Fibroblast of villous mesenchyme (primary cell): Measurements from ENCODE around the gene CHAT. TPM values are rescaled to one million over a fixed set of nuclear protein-coding genes. Genes with fewer than 3 reads are reported as not detected.

Experiments
- DNase-seq: peaks from one replicate; pipeline ENCODE4 v3.0.0-alpha.2; 2010; ENCODE audit warnings: low read depth
- H3K4me3 ChIP-seq: 2 replicates; pipeline ENCODE4 v1.5.1; 2011; ENCODE audit warnings: low read depth, mild to moderate bottlenecking, low read length
- total RNA-seq: library from RNA; depleted of rRNA; stranded (reverse); fragments of >200 nt; gene quantifications from 2 replicates; pipeline ENCODE4 v1.2.3, GENCODE V29; 2012
- TF ChIP-seq, protein P1 (sequence below): IDR thresholded peaks from 2 replicates; pipeline ENCODE4 v1.5.1; 2012; ENCODE audit warnings: low read depth, mild to moderate bottlenecking, low read length; ENCODE audit not compliant: insufficient read depth

Gene CHAT
- total RNA-seq, 1 donor = not detected

GRCh38 chr10:49691588-49691987 is 77.8 kb downstream of the CHAT start:
- TF ChIP-seq, protein P1, sequence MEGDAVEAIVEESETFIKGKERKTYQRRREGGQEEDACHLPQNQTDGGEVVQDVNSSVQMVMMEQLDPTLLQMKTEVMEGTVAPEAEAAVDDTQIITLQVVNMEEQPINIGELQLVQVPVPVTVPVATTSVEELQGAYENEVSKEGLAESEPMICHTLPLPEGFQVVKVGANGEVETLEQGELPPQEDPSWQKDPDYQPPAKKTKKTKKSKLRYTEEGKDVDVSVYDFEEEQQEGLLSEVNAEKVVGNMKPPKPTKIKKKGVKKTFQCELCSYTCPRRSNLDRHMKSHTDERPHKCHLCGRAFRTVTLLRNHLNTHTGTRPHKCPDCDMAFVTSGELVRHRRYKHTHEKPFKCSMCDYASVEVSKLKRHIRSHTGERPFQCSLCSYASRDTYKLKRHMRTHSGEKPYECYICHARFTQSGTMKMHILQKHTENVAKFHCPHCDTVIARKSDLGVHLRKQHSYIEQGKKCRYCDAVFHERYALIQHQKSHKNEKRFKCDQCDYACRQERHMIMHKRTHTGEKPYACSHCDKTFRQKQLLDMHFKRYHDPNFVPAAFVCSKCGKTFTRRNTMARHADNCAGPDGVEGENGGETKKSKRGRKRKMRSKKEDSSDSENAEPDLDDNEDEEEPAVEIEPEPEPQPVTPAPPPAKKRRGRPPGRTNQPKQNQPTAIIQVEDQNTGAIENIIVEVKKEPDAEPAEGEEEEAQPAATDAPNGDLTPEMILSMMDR = no peak
- DNase-seq = no peak
- no peak overlapping the region for H3K4me3 ChIP-seq

DNA sequence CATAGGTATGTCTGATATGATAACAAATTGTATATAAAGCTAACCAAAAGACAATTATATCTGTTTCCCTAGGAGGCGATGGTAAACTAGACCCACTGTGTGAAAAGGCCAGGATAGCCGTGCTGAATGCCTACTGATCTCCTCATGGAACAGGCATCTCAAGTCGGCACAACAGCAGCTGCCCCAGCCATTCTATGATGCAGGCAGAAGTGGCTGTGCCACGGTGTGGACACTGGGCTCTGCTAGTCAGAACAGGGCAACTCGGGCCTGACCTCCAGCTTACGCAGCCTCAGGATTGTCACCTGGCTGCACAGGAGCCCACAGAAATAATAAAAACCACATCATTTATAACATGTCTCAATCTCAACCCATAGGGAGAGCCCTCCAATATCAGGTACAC is 80.6 kb downstream of the CHAT start:
- DNase-seq = no peak
- TF ChIP-seq, protein P1 = no peak

GRCh38 chr10:49696311-49696710 is 82.5 kb downstream of the CHAT start:
- DNase-seq = no peak
- TF ChIP-seq, protein P1 = no peak

More for the DNA sequence above, 80.6 kb downstream of the CHAT start:
- H3K4me3 ChIP-seq = no peak overlapping the region

GRCh38 chr10:49698679-49699078 is 84.8 kb downstream of the CHAT start:
- DNase-seq = no peak
- TF ChIP-seq, protein P1 = no peak
- no peak overlapping the region for H3K4me3 ChIP-seq

More at GRCh38 chr10:49696311-49696710, 82.5 kb downstream of the CHAT start:
- no peak overlapping the region for H3K4me3 ChIP-seq

- H3K4me3 ChIP-seq = no peak overlapping the region
- TF ChIP-seq, protein P1 = no peak
- DNase-seq = no peak
Measured at GRCh38 chr10:49700211-49700610, 86.4 kb downstream of the CHAT start.

DNA sequence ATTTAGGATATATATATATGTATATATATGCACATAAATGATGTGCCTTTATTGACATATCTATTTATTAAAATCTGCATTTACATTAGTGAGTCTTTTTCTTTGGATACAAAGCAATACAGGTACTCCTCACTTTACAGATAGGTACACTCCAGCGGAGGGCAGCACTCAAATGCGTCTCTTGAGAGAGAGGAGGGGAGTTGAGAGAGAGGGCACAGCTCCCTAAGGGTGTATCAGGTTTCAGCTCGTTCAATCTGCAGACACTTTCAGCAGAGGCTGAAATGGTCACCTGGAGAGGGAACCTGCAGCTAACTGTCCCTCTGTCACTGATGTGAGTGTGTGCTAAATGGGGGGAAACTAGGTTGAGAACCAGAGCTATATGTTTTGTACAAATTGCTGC is 87.2 kb downstream of the CHAT start:
- no peak overlapping the region for H3K4me3 ChIP-seq
- TF ChIP-seq, protein P1 = no peak
- DNase-seq = no peak

DNA sequence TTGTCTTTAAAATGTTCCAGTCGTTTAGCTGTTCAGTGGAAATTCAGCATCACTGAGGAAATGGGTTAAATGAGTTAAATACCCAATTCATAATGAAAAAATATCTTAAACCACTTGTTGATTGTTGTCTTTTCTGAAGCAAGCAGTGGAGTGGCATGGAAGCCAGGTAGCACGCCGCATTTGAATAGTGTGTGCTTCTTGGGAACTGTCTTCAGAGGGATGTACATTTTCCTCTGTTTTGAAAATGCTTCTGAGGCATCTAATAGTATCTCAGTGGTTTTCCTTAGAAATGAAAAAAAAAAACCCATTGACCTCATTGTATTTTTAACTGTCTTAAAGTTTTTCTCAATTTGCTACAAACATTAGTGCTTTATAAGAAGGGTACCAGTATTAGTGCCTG is 93.7 kb downstream of the CHAT start:
- DNase-seq = no peak
- TF ChIP-seq, protein P1 = no peak
- H3K4me3 ChIP-seq = no peak overlapping the region
